ENCODE measurements around the gene FAM107A. TPM values are rescaled to one million over a fixed set of nuclear protein-coding genes. Genes with fewer than 3 reads are reported as not detected.
"Not testable (repeated sequence)": the region's sequence is repeated elsewhere in the genome, so short reads cannot be mapped to it uniquely, and the experiment has no call there.

The FAM107A gene
- total and polyA plus RNA-seq, 2 experiments from 2014 or later, result 1.0 to 1.1 TPM

GRCh38 chr3:58529516-58530353, 47.5 kb downstream of the FAM107A start (continued):
- TF ChIP-seq, protein P1, sequence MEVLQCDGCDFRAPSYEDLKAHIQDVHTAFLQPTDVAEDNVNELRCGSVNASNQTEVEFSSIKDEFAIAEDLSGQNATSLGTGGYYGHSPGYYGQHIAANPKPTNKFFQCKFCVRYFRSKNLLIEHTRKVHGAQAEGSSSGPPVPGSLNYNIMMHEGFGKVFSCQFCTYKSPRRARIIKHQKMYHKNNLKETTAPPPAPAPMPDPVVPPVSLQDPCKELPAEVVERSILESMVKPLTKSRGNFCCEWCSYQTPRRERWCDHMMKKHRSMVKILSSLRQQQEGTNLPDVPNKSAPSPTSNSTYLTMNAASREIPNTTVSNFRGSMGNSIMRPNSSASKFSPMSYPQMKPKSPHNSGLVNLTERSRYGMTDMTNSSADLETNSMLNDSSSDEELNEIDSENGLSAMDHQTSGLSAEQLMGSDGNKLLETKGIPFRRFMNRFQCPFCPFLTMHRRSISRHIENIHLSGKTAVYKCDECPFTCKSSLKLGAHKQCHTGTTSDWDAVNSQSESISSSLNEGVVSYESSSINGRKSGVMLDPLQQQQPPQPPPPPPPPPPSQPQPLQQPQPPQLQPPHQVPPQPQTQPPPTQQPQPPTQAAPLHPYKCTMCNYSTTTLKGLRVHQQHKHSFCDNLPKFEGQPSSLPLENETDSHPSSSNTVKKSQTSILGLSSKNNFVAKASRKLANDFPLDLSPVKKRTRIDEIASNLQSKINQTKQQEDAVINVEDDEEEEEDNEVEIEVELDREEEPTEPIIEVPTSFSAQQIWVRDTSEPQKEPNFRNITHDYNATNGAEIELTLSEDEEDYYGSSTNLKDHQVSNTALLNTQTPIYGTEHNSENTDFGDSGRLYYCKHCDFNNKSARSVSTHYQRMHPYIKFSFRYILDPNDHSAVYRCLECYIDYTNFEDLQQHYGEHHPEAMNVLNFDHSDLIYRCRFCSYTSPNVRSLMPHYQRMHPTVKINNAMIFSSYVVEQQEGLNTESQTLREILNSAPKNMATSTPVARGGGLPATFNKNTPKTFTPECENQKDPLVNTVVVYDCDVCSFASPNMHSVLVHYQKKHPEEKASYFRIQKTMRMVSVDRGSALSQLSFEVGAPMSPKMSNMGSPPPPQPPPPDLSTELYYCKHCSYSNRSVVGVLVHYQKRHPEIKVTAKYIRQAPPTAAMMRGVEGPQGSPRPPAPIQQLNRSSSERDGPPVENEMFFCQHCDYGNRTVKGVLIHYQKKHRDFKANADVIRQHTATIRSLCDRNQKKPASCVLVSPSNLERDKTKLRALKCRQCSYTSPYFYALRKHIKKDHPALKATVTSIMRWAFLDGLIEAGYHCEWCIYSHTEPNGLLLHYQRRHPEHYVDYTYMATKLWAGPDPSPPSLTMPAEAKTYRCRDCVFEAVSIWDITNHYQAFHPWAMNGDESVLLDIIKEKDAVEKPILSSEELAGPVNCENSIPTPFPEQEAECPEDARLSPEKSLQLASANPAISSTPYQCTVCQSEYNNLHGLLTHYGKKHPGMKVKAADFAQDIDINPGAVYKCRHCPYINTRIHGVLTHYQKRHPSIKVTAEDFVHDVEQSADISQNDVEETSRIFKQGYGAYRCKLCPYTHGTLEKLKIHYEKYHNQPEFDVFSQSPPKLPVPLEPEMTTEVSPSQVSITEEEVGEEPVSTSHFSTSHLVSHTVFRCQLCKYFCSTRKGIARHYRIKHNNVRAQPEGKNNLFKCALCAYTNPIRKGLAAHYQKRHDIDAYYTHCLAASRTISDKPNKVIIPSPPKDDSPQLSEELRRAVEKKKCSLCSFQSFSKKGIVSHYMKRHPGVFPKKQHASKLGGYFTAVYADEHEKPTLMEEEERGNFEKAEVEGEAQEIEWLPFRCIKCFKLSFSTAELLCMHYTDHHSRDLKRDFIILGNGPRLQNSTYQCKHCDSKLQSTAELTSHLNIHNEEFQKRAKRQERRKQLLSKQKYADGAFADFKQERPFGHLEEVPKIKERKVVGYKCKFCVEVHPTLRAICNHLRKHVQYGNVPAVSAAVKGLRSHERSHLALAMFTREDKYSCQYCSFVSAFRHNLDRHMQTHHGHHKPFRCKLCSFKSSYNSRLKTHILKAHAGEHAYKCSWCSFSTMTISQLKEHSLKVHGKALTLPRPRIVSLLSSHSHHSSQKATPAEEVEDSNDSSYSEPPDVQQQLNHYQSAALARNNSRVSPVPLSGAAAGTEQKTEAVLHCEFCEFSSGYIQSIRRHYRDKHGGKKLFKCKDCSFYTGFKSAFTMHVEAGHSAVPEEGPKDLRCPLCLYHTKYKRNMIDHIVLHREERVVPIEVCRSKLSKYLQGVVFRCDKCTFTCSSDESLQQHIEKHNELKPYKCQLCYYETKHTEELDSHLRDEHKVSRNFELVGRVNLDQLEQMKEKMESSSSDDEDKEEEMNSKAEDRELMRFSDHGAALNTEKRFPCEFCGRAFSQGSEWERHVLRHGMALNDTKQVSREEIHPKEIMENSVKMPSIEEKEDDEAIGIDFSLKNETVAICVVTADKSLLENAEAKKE (CRISPR knock-in tag; IDR thresholded peaks at IDR 0.05), result no peak

- no peak overlapping the region for H3K27ac Mint-ChIP-seq
- Histone ChIP-seq H3K79me2 (replicated peaks; ENCODE audit: insufficient read depth) (no peaks in the 10 kb centered on the region), H4K20me1 (replicated peaks; ENCODE audit: insufficient read depth) (no peaks in the 10 kb centered on the region), H2AFZ (no peak overlapping the region), H3K27ac (ENCODE audit: low read depth) (no peak overlapping the region), H3K36me3 (ENCODE audit: insufficient read depth) (no peaks in the 10 kb centered on the region), H3K4me2 (no peak overlapping the region), H3F3A (replicated peaks; ENCODE audit: low read depth) (no peaks in the 10 kb centered on the region), H3K9me2 (ENCODE audit: insufficient read depth) (no peaks in the 10 kb centered on the region), H3K27me3 (ENCODE audit: insufficient read depth) (no peaks in the 10 kb centered on the region), H3K4me1 (ENCODE audit: insufficient read depth) (peaks cover 6% of the 10 kb centered on the region; the same call in 1 of the 2 replicates), H3K4me3 (no peak overlapping the region)
- peaks cover 15% of the 10 kb centered on the region for H3K27me3 Mint-ChIP-seq (ENCODE audit: insufficient read depth, low read depth, poor library complexity)
- peaks cover 15% of the 10 kb centered on the region for H3K4me1 Mint-ChIP-seq
- peaks cover 2% of the 10 kb centered on the region; the same call in 1 of the 3 replicates for H3K9me3 Mint-ChIP-seq
- no peaks in the 10 kb centered on the region for H3K36me3 Mint-ChIP-seq (ENCODE audit: low read depth)
- ATAC-seq, result no peak
- no peak overlapping the region for H3K4me3 Mint-ChIP-seq
- TF ChIP-seq NANOG (IDR thresholded peaks at IDR 0.05; ENCODE audit: borderline replicate concordance) (no peak), EZH2phosphoT487 (IDR thresholded peaks at IDR 0.05; ENCODE audit: unreplicated experiment) (no peak), JUNB (IDR thresholded peaks at IDR 0.05; ENCODE audit: unreplicated experiment) (no peak), ZNF114 (CRISPR knock-in tag; IDR thresholded peaks at IDR 0.05) (no peak), ETS1 (IDR thresholded peaks at IDR 0.05) (no peak), ZNF331 (CRISPR knock-in tag; IDR thresholded peaks at IDR 0.05; ENCODE audit: low read depth) (no peak)
- TF ChIP-seq, protein P2, sequence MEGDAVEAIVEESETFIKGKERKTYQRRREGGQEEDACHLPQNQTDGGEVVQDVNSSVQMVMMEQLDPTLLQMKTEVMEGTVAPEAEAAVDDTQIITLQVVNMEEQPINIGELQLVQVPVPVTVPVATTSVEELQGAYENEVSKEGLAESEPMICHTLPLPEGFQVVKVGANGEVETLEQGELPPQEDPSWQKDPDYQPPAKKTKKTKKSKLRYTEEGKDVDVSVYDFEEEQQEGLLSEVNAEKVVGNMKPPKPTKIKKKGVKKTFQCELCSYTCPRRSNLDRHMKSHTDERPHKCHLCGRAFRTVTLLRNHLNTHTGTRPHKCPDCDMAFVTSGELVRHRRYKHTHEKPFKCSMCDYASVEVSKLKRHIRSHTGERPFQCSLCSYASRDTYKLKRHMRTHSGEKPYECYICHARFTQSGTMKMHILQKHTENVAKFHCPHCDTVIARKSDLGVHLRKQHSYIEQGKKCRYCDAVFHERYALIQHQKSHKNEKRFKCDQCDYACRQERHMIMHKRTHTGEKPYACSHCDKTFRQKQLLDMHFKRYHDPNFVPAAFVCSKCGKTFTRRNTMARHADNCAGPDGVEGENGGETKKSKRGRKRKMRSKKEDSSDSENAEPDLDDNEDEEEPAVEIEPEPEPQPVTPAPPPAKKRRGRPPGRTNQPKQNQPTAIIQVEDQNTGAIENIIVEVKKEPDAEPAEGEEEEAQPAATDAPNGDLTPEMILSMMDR (conservative IDR thresholded peaks at IDR 0.05; ENCODE audit: low read depth in 2 of 2), result no peak
- no peak for DNase-seq (ENCODE audit: low spot score)
Measured at GRCh38 chr3:58528629-58529028, 48.6 kb downstream of the FAM107A start.

- H3K27me3 Mint-ChIP-seq (ENCODE audit: insufficient read depth, low read depth, poor library complexity); H3K27me3 ChIP-seq (ENCODE audit: insufficient read depth); DNase-seq (ENCODE audit: low spot score); H3K9me3 Mint-ChIP-seq; H3F3A ChIP-seq (replicated peaks; ENCODE audit: low read depth); H3K4me3 Mint-ChIP-seq; H3K4me2 ChIP-seq; H2AFZ ChIP-seq; H3K79me2 ChIP-seq (replicated peaks; ENCODE audit: insufficient read depth); H4K20me1 ChIP-seq (replicated peaks; ENCODE audit: insufficient read depth); ATAC-seq; H3K27ac Mint-ChIP-seq; H3K36me3 Mint-ChIP-seq (ENCODE audit: low read depth); H3K36me3 ChIP-seq (ENCODE audit: insufficient read depth); H3K4me3 ChIP-seq; H3K27ac ChIP-seq (ENCODE audit: low read depth); H3K9me2 ChIP-seq (ENCODE audit: insufficient read depth): not testable (repeated sequence)
- peaks cover 12% of the 10 kb centered on the region for H3K4me1 ChIP-seq (ENCODE audit: insufficient read depth)
- peaks cover 13% of the 10 kb centered on the region for H3K4me1 Mint-ChIP-seq
Measured at GRCh38 chr3:58527440-58527839, 49.8 kb downstream of the FAM107A start.
